Stomach (tissue), 9 donors: ENCODE measurements around the gene SUDS3. TPM values are rescaled to one million over a fixed set of nuclear protein-coding genes. Genes with fewer than 3 reads are reported as not detected.

Experiments
- DNase-seq, 2 donors: peaks; one replicate each; pipeline versions ENCODE4 v3.0.0 to v3.0.0-alpha.2; 2013 to 2019
- H3K27ac ChIP-seq, 5 donors: fragments of 200-600 bp in 4 of 5; sonication (generic) in 4 of 5; one replicate each; pipeline ENCODE4 v1.5.1; 2013 to 2019; ENCODE audit warnings: mild to moderate bottlenecking in 1 of 5, moderate library complexity in 1 of 5
- H3K27me3 ChIP-seq, 3 donors: fragments of 200-600 bp; sonication (generic); one replicate each; pipeline ENCODE4 v1.5.1; 2017 to 2019; ENCODE audit warnings: mixed run types in 1 of 3
- H3K36me3 ChIP-seq, 4 donors: fragments of 200-600 bp; sonication (generic); 1 replicate in 3 of 4; 2 replicates in 1 of 4; pipeline ENCODE4 v1.5.1; 2016 to 2019
- H3K4me1 ChIP-seq, 4 donors: fragments of 200-600 bp; sonication (generic); one replicate each; pipeline ENCODE4 v1.5.1; 2016 to 2019
- H3K4me3 ChIP-seq, 4 donors: fragments of 200-600 bp; sonication (generic) in 3 of 4; one replicate each; pipeline ENCODE4 v1.5.1; 2016 to 2019; ENCODE audit warnings: mild to moderate bottlenecking in 1 of 4
- H3K9me3 ChIP-seq, 4 donors: fragments of 200-600 bp; sonication (generic); one replicate each; pipeline ENCODE4 v1.5.1; 2016 to 2019
- CTCF ChIP-seq, 7 experiments: fragments of 450-650 bp in 4 of 7; fragments of 200-600 bp in 3 of 7; sonication (generic) in 3 of 7; IDR thresholded peaks; one replicate each; pipeline ENCODE4 v1.5.1; 2016 to 2019; ENCODE audit warnings: antibody characterized with exemption in 7 of 7, control low read depth in 2 of 7, mild to moderate bottlenecking in 1 of 7
- EP300 ChIP-seq: sonication (generic); formaldehyde crosslinking; IDR thresholded peaks from one replicate; pipeline ENCODE4 v1.6.1; 2017; ENCODE audit warnings: antibody characterized with exemption
- POLR2A ChIP-seq, 4 donors: fragments of 450-650 bp; IDR thresholded peaks; one replicate each; pipeline ENCODE4 v1.6.1; 2016; ENCODE audit warnings: antibody characterized with exemption in 4 of 4, control low read depth in 2 of 4, mild to moderate bottlenecking in 1 of 4, moderate library complexity in 1 of 4
- POLR2AphosphoS5 ChIP-seq, 3 donors: sonication (generic); formaldehyde crosslinking; IDR thresholded peaks; one replicate each; pipeline ENCODE4 v1.6.1; 2016; ENCODE audit warnings: antibody characterized with exemption in 3 of 3
- WGBS, 5 donors: extraction: QIAGEN DNeasy Blood & Tissue Kit in 3 of 5; methylation state at CpG; one replicate each; pipeline versions ENCODE4 v1.1.5 to v1.1.7; 2013 to 2018; 5-methylcytosine and 5-hydroxymethylcytosine counted together
- intact Hi-C: fragments of 100-400 bp; cut with DNase I; formaldehyde crosslinking; loops from one replicate; pipeline ENCODE4 v1.15.1; 2023; ENCODE audit warnings: low total_unique reads
- polyA plus RNA-seq, 3 donors: library from polyadenylated mRNA; stranded (reverse); fragments of 200-250 nt; gene quantifications; one replicate each; pipeline ENCODE4 v1.2.3, GENCODE V29; 2013
- total RNA-seq, 5 donors: library from RNA; depleted of rRNA; stranded (reverse); fragments of >200 nt; gene quantifications; one replicate each; pipeline versions ENCODE4 v1.1.0 to v1.2.3, GENCODE V29; 2014 to 2016
- donor health status: healthy with polysubstance abuse.
- donor health status: Bipolar disorder and iron deficiency.
- donor health status: healthy.

The SUDS3 gene
- total and polyA plus RNA-seq, 8 donors, result 10.8 to 122 (median 44.4) TPM

- no peaks in the 10 kb centered on the region for H3K9me3 ChIP-seq
- WGBS, 5 donors, result 29 to 48% (median 37%) methylated on average over 5 of the region's 5 CpGs
- H3K4me3 ChIP-seq, result no peak overlapping the region
- no peak overlapping the region for H3K27ac ChIP-seq
- TF ChIP-seq CTCF (IDR thresholded peaks at IDR 0.05) (no peak), EP300 (no peak), POLR2A (IDR thresholded peaks at IDR 0.05) (no peak), POLR2AphosphoS5 (IDR thresholded peaks at IDR 0.05) (no peak)
- intact Hi-C loops, result no loop called here
- no peaks in the 10 kb centered on the region for H3K36me3 ChIP-seq
- H3K27me3 ChIP-seq, result no peaks in the 10 kb centered on the region
- peak in 1 of 2 donors; percentile 34 for DNase-seq
- peaks cover 0 to 23% (median 14%) of the 10 kb centered on the region in 4 donors for H3K4me1 ChIP-seq
These were observed 56.6 kb downstream of the SUDS3 start for GRCh38 chr12:118432812-118433545.

- H3K27me3 ChIP-seq, result peaks cover 0 to 1% (median 0%) of the 10 kb centered on the region in 3 donors
- WGBS, 5 donors, result 57 to 69% (median 59%) methylated on average over 10 of the region's 10 CpGs
- intact Hi-C loops, result no loop called here
- no peak overlapping the region for H3K4me3 ChIP-seq
- H3K4me1 ChIP-seq, result peaks cover 0 to 7% (median 2%) of the 10 kb centered on the region in 4 donors
- H3K27ac ChIP-seq, result no peak overlapping the region
- H3K9me3 ChIP-seq, result no peaks in the 10 kb centered on the region
- TF ChIP-seq CTCF (IDR thresholded peaks at IDR 0.05), result peak in 2 of 7 experiments; percentile 17 to 22
- TF ChIP-seq EP300, result no peak
- no peak for TF ChIP-seq POLR2AphosphoS5 (IDR thresholded peaks at IDR 0.05)
- no peak for TF ChIP-seq POLR2A (IDR thresholded peaks at IDR 0.05)
- peak in 1 of 2 donors; percentile 12 for DNase-seq
- H3K36me3 ChIP-seq, result no peaks in the 10 kb centered on the region
These were observed 59.8 kb downstream of the SUDS3 start for GRCh38 chr12:118436002-118436730.

- H3K36me3 ChIP-seq, result no peaks in the 10 kb centered on the region
- H3K27ac ChIP-seq, result no peak overlapping the region
- H3K4me3 ChIP-seq, result no peak overlapping the region
- H3K9me3 ChIP-seq, result no peaks in the 10 kb centered on the region
- intact Hi-C loops, result no loop called here
- 57 to 68% (median 57%) methylated on average over 2 of the region's 2 CpGs for WGBS, 5 donors
- TF ChIP-seq POLR2AphosphoS5 (IDR thresholded peaks at IDR 0.05), result no peak
- peaks cover 0 to 4% (median 0%) of the 10 kb centered on the region in 3 donors for H3K27me3 ChIP-seq
- DNase-seq, result no peak
- H3K4me1 ChIP-seq, result peaks cover 0 to 7% (median 2%) of the 10 kb centered on the region in 4 donors
These were observed 60.6 kb downstream of the SUDS3 start for GRCh38 chr12:118436986-118437385.

GRCh38 chr12:118439068-118439467 lies 62.7 kb downstream of the SUDS3 start:
- no peaks in the 10 kb centered on the region for H3K9me3 ChIP-seq
- TF ChIP-seq POLR2A (IDR thresholded peaks at IDR 0.05) (no peak), CTCF (IDR thresholded peaks at IDR 0.05) (no peak), POLR2AphosphoS5 (IDR thresholded peaks at IDR 0.05) (no peak), EP300 (no peak)
- intact Hi-C loops, result no loop called here
- no peaks in the 10 kb centered on the region for H3K36me3 ChIP-seq
- H3K4me3 ChIP-seq, result no peak overlapping the region
- H3K27me3 ChIP-seq, result peaks cover 0 to 4% (median 0%) of the 10 kb centered on the region in 3 donors
- H3K27ac ChIP-seq, result no peak overlapping the region
- WGBS, 5 donors, result 65 to 79% (median 73%) methylated on average over 3 of the region's 3 CpGs
- H3K4me1 ChIP-seq, result no peaks in the 10 kb centered on the region
- DNase-seq, result no peak
